ELF-1 (cell line): ENCODE data around the gene CNPY3.

Experiments used
- DNase-seq: peaks from one replicate; pipeline ENCODE4 v3.0.0-alpha.2; 2016; ENCODE audit warnings: low read depth, low spot score

The CNPY3 gene

DNA sequence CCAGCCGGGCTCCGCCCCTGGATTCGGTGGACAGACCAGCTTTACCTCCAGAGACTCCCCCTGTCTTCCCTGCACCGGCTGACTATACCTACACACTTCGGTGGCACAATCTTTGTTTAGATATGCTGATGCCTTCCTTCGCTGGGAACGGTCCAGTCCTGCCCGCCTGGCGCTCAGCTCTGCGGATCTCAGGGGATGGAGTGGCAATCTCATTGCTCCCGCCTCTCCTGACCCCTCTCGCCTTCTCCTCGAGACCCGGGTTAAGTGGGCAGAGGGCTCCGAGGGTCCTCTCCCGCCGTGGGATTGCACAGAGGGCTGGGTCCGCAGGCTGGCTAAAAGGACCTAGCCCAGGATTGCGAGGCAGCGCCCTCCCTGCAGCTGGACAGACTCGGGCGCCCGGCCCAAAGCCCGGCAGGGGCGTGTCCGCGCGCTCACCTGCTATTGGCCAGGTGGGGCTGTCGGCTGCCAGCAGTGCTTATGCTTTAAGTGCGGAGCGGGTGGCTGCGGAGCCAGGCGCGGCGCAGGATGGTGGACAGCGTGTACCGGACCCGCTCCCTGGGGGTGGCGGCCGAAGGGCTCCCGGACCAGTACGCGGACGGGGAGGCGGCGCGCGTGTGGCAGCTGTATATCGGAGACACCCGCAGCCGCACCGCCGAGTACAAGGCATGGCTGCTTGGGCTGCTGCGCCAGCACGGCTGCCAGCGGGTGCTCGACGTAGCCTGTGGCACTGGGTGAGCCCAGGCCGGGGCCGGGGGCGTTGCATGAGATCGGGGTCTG is 31.2 kb downstream of the CNPY3 start, which contains the start of gene GNMT:
TSS of gene GNMT (plus strand) at position 512 of the 777 bp plus-strand sequence. CDS start at position 526, 14 bp downstream.
- DNase-seq: peak; percentile 82

DNA sequence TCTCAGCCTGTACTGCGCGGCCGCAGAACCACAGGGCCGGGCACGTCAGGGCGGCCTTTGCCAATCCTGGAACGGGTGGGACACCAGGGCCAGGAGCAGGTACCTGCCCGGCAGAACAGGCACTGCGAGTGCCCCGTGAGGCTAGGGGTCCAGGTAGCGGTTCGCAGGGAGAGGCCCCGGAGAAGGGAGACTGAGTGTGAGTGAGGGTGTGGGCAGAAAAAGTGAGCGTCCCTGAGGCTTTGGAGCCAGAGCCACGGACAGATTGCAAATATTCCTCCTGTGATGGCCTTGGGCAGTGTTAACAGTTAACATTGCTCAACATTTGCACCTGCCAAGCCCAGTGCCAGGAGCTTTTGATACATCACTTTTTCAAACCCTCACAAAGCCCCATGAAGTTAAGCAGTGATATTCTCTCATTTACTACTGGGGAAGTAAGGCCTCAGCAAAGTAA is 31.8 kb downstream of the CNPY3 start:
- DNase-seq: no peak

DNA sequence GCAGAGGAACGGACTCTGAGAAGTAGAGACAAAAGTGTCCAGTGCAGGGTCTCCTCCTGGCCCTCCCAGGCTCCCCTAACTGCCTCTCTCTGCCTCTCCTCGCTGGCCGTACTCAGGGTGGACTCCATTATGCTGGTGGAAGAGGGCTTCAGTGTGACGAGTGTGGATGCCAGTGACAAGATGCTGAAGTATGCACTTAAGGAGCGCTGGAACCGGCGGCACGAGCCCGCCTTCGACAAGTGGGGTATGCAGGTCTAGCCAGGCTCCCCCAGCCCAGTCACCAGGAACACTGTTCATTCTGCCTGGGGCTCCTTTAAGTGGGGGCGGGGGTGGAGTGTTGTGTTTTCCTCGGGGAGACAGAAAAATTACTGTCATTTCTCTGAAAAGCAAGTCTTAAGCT is 32.8 kb downstream of the CNPY3 start:
- no peak for DNase-seq

DNA sequence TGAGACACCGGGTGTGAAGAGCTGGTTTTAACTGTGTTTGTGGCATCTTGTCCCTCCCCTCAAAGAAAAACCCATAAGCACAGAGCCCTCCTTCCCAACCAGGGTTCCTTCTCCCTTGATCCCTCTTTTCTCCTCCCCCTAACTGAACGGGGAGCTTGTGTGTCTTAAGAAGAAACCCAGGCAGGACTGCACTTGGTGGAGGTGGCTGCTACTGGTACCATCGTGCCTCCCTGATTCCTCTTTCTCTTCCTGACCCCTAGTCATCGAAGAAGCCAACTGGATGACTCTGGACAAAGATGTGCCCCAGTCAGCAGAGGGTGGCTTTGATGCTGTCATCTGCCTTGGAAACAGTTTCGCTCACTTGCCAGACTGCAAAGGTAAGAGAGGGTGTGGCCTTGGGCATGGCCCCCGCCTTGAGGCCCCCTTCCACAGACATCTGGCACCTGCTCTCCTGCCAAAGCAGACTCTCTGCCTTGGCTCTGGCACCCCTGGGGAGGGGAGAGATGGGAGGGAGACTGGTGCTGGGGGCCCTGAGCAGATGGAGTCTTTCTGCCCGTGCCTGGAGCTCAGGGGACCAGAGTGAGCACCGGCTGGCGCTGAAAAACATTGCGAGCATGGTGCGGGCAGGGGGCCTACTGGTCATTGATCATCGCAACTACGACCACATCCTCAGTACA is 33.4 kb downstream of the CNPY3 start:
- no peak for DNase-seq

DNA sequence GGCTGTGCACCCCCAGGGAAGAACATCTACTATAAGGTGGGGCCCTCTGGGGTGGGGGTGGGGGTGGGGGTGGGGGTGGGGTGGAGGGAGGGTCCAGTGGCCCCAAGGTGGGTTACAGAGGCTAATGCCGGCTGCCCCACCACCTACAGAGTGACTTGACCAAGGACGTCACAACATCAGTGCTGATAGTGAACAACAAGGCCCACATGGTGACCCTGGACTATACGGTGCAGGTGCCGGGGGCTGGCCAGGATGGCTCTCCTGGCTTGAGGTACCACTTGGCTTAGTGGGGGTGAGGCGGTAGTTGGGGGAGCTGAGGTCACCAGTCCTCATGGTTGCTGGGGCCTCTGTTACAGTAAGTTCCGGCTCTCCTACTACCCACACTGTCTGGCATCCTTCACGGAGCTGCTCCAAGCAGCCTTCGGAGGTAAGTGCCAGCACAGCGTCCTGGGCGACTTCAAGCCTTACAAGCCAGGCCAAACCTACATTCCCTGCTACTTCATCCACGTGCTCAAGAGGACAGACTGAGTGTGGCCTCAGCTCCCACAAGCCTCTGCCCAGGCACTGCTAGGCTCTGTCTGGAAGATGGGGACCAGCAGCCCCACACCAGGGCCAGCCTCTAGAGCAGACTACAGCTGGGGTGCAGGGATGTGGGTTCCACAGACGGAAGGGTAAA is 34.0 kb downstream of the CNPY3 start:
- no peak for DNase-seq

DNA sequence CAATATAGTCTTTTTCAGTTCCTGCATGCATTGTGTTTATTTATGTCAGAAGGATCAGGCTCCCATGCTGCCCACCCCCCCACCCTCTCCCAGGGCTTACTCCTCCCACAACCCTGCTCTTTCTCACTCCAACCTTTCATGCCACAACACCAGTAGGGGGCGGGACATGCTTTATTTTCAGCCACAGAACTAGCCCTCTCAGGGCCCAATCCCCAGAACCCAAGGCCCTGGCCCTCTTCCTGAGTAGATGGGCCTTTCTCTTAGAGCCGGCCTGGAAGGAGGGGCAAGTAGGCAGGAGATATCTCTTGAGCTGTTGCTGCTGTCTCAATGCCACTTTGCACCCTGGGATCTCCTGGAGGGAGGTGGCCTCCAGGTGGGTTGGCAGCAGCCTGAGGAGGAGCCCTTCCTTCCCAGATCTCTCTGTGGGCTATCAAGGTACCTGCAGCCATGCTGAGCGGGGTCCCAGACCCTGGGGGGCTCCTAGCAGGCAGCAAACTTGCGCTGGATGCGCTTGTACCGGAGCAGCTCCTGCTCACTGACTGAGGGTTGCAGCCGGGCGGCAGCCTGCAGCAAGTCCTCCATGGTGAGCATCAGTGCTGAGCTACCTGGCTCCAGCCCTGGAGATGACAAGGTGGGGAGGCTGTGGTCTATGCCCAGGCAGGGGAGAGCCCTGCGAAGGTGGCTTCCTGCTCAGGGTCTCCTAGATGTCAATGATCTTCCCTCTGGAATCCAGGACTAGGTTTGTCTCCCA is 34.8 kb downstream of the CNPY3 start:
- peak; percentile 89 for DNase-seq

DNA sequence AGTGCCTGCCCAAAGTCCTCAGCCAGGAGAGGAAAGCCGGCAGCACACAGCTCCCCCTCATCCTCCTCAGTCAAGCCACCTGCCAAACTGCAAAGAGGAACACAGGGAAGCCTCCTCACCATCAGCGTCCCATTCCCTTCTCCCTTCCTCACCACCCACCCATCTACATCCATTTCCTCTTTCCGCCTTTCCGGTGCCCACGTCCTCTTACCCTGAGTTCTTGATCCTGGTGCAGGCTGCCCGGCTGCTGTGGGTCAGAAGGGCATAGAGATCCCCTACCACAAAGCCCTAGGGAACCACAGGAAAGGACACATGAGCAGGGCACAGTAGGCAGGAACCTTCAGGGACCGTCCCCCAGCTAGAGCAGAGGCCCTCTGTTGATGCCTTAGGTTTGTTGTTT is 37.3 kb downstream of the CNPY3 start:
- no peak for DNase-seq

DNA sequence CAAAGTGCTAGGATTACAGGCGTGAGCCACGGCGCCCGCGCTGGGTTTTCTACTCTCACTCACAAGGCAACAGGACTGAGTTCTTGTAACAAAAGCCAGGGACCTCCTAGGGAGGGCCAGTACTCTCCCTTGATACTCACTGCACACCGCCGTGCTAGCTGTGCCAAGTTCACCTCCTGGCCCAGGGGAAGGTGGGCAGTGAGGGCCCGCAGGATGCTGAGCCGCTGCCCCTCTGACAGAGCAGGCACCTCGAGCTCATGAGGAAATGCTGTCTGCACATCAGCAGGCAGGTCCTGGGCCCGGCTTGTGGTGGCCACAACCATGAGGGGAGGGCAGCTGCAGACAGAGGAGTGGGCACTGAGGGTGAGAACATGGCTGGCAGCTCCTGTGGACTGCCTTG is 37.9 kb downstream of the CNPY3 start:
- no peak for DNase-seq

DNA sequence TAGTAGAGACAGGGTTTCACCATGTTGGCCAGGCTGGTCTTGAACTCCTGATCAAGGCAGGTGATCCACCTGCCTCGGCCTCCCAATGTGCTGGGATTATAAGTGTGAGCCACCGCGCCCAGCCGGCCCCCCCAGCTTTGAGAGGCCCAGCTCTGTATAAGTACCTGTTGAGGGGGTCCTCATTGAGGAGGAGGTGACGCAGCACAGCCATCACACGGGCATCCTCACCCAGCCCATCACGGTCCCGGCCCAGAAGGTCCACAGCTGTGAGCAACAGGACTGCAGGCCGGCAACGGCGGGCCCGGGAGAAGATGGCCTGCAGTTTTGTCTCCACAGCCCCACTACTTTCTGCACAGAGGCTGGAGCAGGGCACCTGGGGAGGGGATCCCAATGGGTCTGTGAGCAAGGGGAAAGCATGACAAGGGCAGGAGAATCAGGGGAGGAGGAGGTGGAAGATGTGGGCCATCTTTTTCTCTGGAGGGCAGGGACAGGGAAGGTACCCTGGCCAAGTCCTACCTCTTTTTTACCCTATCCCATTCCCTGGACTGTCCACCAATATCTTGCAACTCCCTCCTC is 38.9 kb downstream of the CNPY3 start:
- DNase-seq: no peak

DNA sequence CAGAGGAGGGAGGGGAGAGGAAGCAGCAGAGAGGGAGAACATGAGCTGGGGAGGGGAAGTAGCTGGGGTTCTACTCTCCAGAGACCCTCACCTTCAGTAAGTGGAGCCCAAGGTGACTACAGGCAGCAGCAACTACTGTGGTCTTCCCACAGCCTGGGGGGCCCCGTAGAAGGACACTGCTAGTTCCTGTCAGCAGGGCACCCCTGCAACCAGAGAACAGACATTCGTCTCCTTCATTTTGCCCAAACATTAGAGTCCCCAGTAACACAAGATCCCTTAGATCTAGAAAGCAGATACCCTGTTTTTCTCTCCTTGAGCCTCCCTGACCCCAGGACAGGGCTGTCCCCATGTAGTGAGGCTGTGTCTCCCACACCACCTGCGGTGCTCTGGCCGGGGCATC is 39.5 kb downstream of the CNPY3 start:
- no peak for DNase-seq

DNA sequence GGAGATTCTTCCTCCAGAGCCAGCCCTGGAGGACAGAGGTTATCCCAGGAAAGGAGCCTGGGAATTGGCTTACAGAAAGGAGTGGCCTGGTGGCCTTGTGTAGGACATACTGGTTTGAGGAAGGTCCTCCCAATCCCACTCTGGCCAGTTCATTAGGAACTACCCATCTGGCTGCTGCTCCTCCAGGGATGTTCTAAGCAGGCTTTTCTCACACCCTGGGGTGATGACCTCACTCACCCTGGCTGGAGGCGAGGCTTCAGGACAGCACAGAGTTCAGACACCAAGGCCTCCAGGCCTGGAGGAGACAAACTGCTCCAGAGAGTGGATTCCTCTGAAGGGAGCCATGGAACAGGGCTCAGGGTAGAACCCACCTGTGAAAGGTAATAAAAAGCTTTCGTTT is 40.2 kb downstream of the CNPY3 start:
- peak; percentile 23 for DNase-seq

DNA sequence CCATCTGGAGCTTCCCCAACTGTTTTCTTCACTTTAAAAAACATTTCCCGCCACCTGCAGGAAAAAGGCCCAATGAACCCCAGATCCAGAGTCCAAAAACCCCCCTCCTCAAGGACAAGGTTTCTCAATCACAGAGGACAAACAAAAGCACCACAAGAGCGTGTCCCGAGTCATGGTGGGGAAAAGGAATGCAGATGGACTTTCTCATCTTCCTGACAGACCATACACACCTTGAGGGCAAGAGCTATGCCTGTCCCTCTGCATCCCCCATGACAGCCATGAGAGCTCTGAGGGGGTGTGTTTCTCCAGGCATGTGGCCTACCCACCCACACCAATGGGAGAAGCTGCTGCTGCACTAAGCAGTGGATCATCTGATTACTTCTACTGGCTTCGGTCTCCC is 40.7 kb downstream of the CNPY3 start:
- peak; percentile 15 for DNase-seq

DNA sequence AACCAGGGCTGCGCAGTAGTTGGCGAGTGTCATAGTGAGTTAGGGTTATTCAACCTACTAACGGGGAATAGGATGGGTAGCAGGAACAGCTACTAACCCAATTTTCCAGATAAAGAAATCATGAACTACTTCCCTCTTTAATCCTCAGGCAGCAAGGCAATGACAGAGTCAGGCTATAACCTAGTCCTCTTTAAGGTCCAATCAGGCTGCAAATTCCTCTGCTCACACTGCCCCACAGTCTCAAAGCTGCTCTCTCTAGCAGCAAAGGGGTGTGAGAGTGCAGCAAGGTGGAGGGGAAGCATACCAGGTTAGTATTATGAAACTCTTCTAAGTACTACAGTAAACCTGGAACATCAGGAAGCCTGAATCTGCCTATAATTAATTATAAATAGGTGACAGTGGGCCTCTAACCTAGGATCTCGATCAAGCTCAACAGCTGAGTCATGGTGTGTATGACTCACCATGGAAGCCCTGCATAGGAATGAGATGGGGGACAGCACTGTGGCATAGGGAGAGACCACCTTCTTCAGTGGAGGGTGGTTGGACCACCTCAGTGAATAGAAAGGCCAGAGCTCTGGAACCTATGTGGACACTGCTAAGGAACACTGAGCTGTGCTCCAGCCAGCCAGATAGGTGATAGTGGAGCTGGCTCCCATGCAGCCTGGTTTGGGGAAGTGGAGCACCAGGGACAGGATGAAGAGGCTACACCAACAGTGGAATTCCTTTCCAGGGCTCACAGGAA is 41.8 kb downstream of the CNPY3 start:
- peak; percentile 13 for DNase-seq

DNA sequence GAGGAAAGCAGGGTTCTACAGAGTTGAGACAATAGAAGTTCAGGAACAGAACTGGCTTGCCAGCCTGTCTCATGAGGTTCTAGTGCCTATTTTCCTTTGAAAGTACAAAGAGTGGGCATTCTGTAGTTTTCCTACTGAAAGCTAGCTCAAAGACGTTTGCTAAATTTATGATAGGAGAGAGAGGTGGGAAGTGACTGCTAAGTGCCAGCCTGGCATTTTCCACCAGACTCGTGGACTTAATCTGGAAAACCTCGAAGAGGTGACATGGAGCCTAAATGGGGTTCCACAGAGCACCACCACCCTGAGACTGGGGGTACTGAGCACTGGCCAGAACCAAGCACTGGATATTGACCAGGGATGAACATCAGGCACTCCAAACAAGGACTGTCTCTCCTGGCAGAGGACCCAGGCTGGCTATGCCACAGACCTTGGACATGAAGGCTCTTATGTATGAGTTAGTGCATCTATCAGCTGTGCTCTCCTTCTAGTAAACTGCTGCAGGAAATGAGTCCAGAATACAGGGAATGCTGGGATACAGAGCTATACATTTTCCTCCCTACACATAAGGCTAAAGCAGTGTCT is 42.6 kb downstream of the CNPY3 start:
- no peak for DNase-seq

DNA sequence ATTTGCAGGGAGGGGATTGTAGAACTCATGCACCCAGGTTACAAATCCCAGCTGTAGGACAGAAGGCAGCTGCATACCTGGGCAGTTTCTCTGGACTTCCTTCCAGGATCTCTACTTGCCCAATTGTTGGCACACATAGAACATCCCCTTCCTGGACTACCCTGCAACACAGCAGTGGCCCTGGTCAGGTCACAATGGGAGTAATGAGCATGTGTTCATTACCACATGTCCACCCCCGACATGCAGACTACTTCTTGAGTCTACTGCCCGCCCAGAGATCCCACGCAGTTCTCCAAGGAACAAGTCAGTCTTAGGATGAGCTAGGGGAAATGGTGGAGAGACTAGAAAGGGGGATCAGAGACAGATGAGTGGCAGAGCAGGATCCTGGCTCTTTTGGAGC is 44.6 kb downstream of the CNPY3 start:
- no peak for DNase-seq

DNA sequence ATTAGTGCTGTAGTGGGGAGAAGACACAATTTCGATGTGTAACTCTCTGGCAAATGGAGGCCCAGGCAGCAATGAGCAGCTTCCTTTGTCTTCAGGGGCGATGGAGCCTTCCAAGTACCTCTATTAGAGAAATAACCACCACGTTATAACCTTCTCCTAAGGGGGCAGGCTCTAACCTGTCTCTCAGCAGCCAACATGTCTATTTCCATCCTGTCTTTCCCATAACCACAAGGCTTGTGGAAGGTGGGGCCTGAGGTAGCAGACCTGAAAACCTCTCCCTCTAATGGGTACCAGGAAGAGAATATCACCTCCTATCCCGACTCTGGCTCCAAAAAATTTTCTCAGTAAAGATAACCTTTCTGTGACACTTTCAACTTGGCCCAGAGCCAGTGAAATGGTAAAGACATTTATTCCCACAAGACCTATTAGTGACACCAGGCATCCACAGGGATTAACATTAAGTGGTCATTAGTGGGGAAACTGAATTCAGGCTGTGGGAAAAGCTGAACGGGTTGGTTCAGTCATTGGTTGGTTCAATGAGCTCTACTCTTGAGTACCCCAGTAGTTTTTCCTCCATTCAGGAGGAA is 45.7 kb downstream of the CNPY3 start:
- no peak for DNase-seq

DNA sequence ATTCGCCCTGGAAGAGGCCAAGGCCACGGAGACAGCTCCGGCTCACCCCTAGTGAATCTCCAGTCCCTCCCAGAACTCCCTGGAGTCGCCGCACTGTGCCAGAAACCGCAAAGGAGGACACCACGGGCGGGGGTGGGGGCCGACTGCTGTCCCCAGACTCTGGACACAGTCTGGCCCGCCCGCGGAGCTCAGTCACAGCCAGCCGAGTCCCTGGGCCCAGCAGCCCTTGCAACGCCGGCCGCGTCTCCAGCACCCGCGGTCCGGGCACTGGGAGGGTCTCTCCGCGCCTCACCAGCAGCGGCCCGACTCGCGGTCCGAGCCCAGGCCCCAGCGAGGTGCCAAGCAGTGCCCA is 49.2 kb downstream of the CNPY3 start:
- DNase-seq: peak; percentile 54

DNA sequence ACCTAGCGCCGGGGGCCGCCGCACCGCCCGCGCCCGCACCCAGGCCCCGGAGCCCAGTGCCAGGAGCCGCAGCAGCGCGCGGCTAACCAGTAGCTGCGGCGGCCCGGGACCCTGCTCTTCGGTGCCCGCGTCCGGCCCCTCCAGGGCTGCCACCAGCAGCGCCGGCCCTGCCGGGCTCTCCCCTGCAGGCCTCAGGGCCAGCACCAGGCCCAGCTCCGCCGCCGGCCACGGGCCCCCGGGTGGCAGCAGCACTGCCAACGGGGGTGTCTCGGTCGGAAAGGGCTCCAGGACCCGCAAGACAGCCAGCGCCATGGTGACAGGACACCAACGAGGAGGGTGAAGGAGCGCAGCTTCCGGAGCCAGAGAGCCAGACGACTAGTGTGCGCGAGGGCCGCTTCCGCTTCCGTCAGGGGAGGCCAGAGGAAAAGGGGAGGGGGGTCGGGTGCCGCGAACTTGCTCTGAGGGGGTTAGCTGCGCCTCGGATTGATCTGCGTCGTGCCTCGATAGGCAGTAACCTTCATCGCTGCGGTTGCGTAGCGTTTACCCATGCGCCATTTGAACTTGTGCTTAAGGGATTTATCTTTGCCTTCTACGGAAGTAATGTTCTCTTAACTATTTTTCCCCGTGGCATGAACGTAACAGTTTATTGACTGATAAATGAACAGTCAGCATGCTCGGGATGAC is 49.7 kb downstream of the CNPY3 start, which contains the start of gene PEX6:
TSS of gene PEX6 (minus strand) at position 343 of the 684 bp plus-strand sequence. CDS start at position 312, 31 bp downstream.
- peak; percentile 95 for DNase-seq

DNA sequence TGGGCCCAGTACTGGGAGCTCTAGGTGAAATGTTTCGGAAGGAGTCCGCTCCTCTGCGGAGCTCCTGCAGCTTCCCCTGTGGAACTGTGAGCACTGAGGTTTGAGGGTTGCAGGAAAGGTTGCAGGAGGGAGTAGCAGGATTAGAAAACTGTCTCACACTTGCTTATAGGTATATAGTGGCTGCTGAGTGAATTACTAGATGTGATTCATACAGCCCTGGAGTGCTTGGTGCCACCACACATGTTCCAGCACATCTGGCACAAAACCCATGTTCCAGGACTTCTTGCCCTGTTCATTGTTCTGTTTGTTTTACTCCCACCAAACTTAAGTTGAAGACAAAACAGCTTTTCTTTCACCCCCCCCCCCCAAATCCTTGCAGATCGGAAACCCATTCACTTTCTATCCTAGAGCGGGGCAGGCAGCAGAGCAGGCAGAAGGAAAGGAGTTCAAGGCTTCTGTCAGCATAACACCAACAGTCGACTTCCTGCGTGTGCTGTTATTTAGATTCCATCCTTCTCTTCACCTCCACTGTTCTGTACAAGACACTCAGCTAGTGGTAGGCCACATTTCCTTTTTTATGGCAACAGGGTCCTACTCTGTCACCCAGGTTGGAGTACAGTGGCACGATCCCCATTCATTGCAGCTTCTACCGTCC is 50.4 kb downstream of the CNPY3 start:
- no peak for DNase-seq
